CD4-positive, alpha-beta T cell (primary cell): ENCODE measurements around the gene SPDYE3. TPM values are rescaled to one million over a fixed set of nuclear protein-coding genes. Genes with fewer than 3 reads are reported as not detected.

Source experiments
- ATAC-seq: fragments of 200-7000 bp; cut with Tn5 transposase; one replicate; pipeline ENCODE4 v1.10.0; 2022; ENCODE audit warnings: mild to moderate bottlenecking; ENCODE audit not compliant: poor library complexity
- CTCF ChIA-PET: fragments of 350-600 bp; sonication (Branson Sonifier 250); formaldehyde crosslinking; loops from one replicate; lab custom pipeline; 2021; ENCODE audit warnings: antibody characterized with exemption, inconsistent platforms; lab: Charles Lee
- POLR2A ChIA-PET: fragments of 350-600 bp; sonication (Branson Sonifier 250); formaldehyde crosslinking; loops from one replicate; lab custom pipeline; 2021; ENCODE audit warnings: antibody characterized with exemption, inconsistent platforms; lab: Charles Lee
- DNase-seq, 14 experiments: peaks; one replicate each; pipeline ENCODE4 v3.0.0-alpha.2; 2013 to 2020; ENCODE audit warnings: mixed read lengths in 2 of 14
- H3K27ac ChIP-seq, 2 donors: one replicate each; pipeline versions ENCODE4 v1.5.1 to v1.7.0; 2013; ENCODE audit warnings: low read length in 2 of 2, low read depth in 1 of 2, mild to moderate bottlenecking in 1 of 2
- H3K27me3 ChIP-seq, 2 experiments: 1 replicate in 1 of 2; 2 replicates in 1 of 2; pipeline versions ENCODE4 v1.6.1 to v1.7.0; 2013; ENCODE audit warnings: low read length in 2 of 2, control low read depth in 1 of 2, mild to moderate bottlenecking in 1 of 2, moderate library complexity in 1 of 2; ENCODE audit not compliant: insufficient read depth in 2 of 2, control insufficient read depth in 1 of 2
- H3K36me3 ChIP-seq: one replicate; pipeline ENCODE4 v1.6.1; 2013; ENCODE audit warnings: low read length, control low read depth; ENCODE audit not compliant: insufficient read depth
- H3K4me1 ChIP-seq: one replicate; pipeline ENCODE4 v1.6.1; 2013; ENCODE audit warnings: low read length, control low read depth; ENCODE audit not compliant: insufficient read depth
- H3K4me3 ChIP-seq: one replicate; pipeline ENCODE4 v1.5.1; 2013; ENCODE audit warnings: mild to moderate bottlenecking, low read length, moderate library complexity
- H3K9me3 ChIP-seq, 2 experiments: 1 replicate in 1 of 2; 2 replicates in 1 of 2; pipeline versions ENCODE4 v1.6.1 to v1.7.0; 2013; ENCODE audit warnings: low read length in 2 of 2, mild to moderate bottlenecking in 2 of 2, control low read depth in 1 of 2, moderate library complexity in 1 of 2; ENCODE audit not compliant: control insufficient read depth in 1 of 2, insufficient read depth in 1 of 2
- H3K27ac Mint-ChIP-seq: one replicate; pipeline ENCODE4 v1.8.0; 2020; ENCODE audit warnings: mixed read lengths
- H3K27me3 Mint-ChIP-seq: one replicate; pipeline ENCODE4 v1.8.0; 2021; ENCODE audit warnings: mixed read lengths
- H3K36me3 Mint-ChIP-seq: one replicate; pipeline ENCODE4 v1.8.0; 2021; ENCODE audit warnings: low read depth, mixed read lengths
- H3K4me1 Mint-ChIP-seq: one replicate; pipeline ENCODE4 v1.8.0; 2021; ENCODE audit warnings: low read depth, mixed read lengths
- H3K4me3 Mint-ChIP-seq: one replicate; pipeline ENCODE4 v1.8.0; 2020; ENCODE audit warnings: mild to moderate bottlenecking, mixed read lengths
- H3K9me3 Mint-ChIP-seq: one replicate; pipeline ENCODE4 v1.8.0; 2020; ENCODE audit warnings: mixed read lengths
- CTCF ChIP-seq: fragments of 200-600 bp; IDR thresholded peaks from one replicate; pipeline ENCODE4 v1.8.0; 2022; ENCODE audit warnings: antibody characterized with exemption, mild to moderate bottlenecking
- intact Hi-C, 2 experiments: fragments of 100-400 bp; cut with DNase I in 1 of 2; cut with micrococcal nuclease in 1 of 2; formaldehyde crosslinking; loops; one replicate each; pipeline versions ENCODE4 v1.15.1 to v1.9.0; 2023 to 2025; cut with DNase I, micrococcal nuclease
- total RNA-seq, 174 experiments: library from RNA in 2 of 174; stranded (reverse) in 2 of 174; gene quantifications; one replicate each; pipeline ENCODE4 v1.2.3 and lab custom pipeline; 2021 to 2026

The SPDYE3 gene
- total RNA-seq, 2 experiments from 2014 or later: not detected

- ChIA-PET POLR2A (no interaction called here), CTCF (no interaction called here)
- Mint-ChIP-seq H3K27ac (peak overlapping the region; percentile 53), H3K4me1 (peaks cover 10% of the 10 kb centered on the region), H3K36me3 (peaks cover 72% of the 10 kb centered on the region), H3K9me3 (no peaks in the 10 kb centered on the region), H3K4me3 (no peak overlapping the region), H3K27me3 (no peaks in the 10 kb centered on the region)
- intact Hi-C loops: no loop called here
- H3K4me3 ChIP-seq: peak overlapping the region; percentile 48
- peaks cover 82% of the 10 kb centered on the region for H3K36me3 ChIP-seq
- peaks cover 35% of the 10 kb centered on the region for H3K4me1 ChIP-seq
- no peak for TF ChIP-seq CTCF
- ATAC-seq (no peak), DNase-seq (peak in 1 of 14 experiments; percentile 22)
- peak overlapping the region in 1 of 2 donors; percentile 39 for H3K27ac ChIP-seq
- no peaks in the 10 kb centered on the region for H3K27me3 ChIP-seq
- no peaks in the 10 kb centered on the region for H3K9me3 ChIP-seq
These were observed 45.6 kb downstream of the SPDYE3 start for GRCh38 chr7:100352984-100353684.

GRCh38 chr7:100353685-100354330, 46.3 kb downstream of the SPDYE3 start:
- Mint-ChIP-seq H3K4me1 (peaks cover 10% of the 10 kb centered on the region), H3K36me3 (peaks cover 74% of the 10 kb centered on the region), H3K27me3 (no peaks in the 10 kb centered on the region), H3K4me3 (no peak overlapping the region), H3K9me3 (no peaks in the 10 kb centered on the region), H3K27ac (peak overlapping the region; percentile 53)
- POLR2A ChIA-PET: no interaction called here
- no peak for TF ChIP-seq CTCF
- peak overlapping the region in 1 of 2 donors; percentile 39 for H3K27ac ChIP-seq
- peaks cover 35% of the 10 kb centered on the region for H3K4me1 ChIP-seq
- peaks cover 85% of the 10 kb centered on the region for H3K36me3 ChIP-seq
- intact Hi-C loops: no loop called here
- H3K9me3 ChIP-seq: no peaks in the 10 kb centered on the region
- CTCF ChIA-PET: no interaction called here
- no peak overlapping the region for H3K4me3 ChIP-seq
- DNase-seq (peak in 3 of 14 experiments; percentile 39 to 74 (median 40)), ATAC-seq (peak; percentile 22)
- H3K27me3 ChIP-seq: no peaks in the 10 kb centered on the region

GRCh38 chr7:100356416-100357068, 49.0 kb downstream of the SPDYE3 start:
- ChIA-PET POLR2A (no interaction called here), CTCF (no interaction called here)
- H3K36me3 Mint-ChIP-seq: peaks cover 71% of the 10 kb centered on the region
- H3K27ac Mint-ChIP-seq: no peak overlapping the region
- H3K9me3 ChIP-seq: no peaks in the 10 kb centered on the region
- no peak overlapping the region for H3K27ac ChIP-seq
- H3K4me3 ChIP-seq: no peak overlapping the region
- ATAC-seq (no peak), DNase-seq (no peak)
- H3K9me3 Mint-ChIP-seq: no peaks in the 10 kb centered on the region
- peaks cover 84% of the 10 kb centered on the region for H3K36me3 ChIP-seq
- no peaks in the 10 kb centered on the region for H3K27me3 ChIP-seq
- H3K27me3 Mint-ChIP-seq: no peaks in the 10 kb centered on the region
- H3K4me1 Mint-ChIP-seq: peaks cover 2% of the 10 kb centered on the region
- no peak for TF ChIP-seq CTCF
- intact Hi-C loops: no loop called here
- no peak overlapping the region for H3K4me3 Mint-ChIP-seq
- peaks cover 30% of the 10 kb centered on the region for H3K4me1 ChIP-seq
